NCI-H2227 (cell line): ENCODE results near the gene BCLAF3.

ENCODE experiments used
- DNase-seq: peaks from one replicate; lab custom pipeline; 2025; ENCODE audit not compliant: unreplicated experiment; lab: John Stamatoyannopoulos, UW

Gene BCLAF3

DNA sequence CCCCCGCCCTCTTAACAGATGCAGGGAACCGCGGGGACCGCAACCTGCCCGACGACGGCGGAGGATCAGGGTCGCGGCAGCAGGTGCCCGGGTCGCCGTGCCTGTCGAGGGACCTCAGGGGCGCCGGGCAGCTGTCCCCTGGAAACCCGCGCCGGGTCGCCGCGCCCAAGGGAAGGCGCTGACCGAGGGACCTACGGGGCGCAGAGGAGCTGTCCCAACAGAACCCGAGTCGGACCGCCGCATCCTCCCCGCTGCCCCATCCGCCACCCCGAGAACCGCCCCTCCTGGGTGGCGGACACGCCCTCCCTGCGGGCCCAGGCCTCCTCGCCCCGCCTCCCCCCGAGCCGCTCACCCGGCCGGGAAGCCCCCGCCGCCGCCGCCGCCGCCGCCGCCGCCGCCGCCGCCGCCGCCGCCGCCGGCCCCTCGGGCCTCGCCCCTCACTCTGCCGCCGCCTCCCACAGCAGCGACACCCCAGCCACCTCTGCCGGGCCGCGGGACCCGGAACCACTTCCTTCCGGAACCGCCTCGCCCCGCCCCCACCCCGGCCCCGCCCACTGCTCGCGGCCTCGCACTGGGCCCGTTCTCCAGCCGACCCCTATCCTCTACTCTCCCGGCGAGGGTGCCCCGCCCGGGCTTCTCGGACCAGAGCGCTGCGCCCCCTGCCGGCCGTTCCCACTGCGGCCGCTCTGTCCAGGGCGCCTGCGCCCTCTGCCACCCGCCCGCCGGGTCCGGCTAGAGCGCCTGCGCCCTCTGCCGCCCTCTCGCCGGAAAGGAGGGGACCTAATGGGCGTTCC lies at the start of gene BCLAF3:
Gene BCLAF3, minus strand, starts transcription at position 506 of the 794 bp plus-strand sequence. CDS start 20,797 bp downstream, outside the sequence.
- DNase-seq, result peak; percentile 97

DNA sequence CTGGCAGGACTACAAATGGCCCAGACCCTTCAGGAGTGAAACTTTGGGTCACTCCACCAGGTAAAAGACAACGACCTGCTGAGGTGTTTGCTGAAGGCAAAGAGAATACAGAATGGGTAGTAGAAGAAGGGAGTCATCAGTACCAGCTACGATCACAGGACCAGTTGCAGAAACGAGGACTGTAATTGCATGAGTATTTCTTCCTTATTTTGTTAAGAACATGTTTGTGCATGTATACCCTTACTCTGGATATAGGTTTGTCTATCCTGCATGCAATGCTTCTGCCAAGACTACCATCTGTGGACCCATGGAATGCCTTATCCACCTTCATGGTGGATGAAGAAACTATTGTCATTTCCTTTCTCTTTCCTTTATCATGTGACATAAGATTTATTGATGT lies 48.1 kb upstream of the BCLAF3 start:
- DNase-seq, result no peak

DNA sequence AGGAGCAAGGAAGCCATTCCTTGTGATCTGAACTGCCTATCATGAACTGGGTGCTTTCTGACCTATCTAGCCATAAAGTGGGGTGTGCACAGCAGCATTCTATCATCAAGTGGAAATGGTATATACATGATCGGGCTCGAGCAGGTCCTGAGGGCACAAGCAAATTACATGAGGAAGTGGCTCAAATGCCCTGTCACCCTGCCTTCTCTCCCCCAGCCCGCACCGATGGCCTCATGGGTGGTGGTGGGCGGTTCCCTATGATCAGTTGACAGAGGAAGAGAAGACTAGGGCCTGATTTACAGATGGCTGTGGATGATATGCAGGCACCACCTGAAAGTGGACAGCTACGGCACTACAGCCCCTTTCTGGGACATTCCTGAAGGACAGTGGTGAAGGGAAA lies 46.3 kb upstream of the BCLAF3 start:
- no peak for DNase-seq

DNA sequence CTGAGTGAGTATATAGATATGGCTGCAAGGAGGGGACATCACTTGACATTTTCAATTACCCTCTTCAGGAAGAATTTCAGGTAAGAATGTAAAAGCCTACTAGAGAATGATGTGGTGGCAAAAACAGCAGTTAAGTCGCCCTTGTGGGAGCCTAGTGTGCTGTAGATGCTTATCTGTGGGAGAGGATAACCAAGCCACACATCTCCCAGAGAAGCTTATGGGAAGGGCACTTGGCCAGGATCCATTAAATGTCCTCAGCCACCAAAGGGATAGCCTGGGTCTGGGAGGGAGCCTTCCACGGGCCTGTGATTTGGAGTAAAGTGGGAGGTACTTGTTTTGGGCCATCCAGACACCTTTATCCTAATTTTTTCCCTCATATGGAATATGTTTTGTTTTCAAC lies 41.3 kb upstream of the BCLAF3 start:
- DNase-seq, result no peak

DNA sequence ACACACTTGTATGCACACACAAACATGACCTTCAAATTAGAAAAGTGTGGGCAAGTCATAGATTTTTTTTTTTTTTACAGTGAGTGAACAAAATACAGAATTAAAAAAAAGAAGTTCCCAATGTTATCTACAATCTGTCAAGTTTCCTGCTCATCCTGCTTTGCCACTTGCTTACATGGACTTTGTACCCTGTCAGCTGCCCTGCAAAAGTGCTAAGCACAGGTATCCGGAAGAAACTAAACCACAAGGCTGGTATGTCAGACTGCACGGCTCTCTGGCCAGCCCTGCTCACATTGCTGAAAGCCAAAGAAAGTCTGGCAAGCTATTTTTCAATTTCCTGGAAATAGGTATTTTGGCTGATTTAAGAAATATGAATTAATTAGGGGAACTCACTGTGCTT lies 38.9 kb upstream of the BCLAF3 start:
- DNase-seq, result no peak

DNA sequence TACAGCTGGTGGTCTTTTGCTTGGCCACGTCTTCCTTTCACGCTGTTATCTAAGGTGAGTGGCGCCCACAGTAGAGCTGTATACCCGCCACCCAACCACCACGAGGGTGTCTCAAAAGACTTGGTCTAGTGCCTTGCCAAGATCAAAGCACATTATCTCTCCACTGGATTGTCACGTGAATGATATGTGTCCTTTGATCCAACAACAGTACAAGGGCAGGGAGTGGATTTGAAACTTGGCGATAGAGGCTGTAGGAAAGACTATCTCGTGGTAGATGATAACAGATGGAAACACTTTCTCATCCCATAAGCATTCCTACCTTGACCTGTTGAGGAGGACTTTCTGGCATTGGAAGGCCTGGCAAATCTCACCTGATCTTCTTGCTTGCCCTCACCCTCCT lies 37.7 kb upstream of the BCLAF3 start:
- DNase-seq, result no peak

DNA sequence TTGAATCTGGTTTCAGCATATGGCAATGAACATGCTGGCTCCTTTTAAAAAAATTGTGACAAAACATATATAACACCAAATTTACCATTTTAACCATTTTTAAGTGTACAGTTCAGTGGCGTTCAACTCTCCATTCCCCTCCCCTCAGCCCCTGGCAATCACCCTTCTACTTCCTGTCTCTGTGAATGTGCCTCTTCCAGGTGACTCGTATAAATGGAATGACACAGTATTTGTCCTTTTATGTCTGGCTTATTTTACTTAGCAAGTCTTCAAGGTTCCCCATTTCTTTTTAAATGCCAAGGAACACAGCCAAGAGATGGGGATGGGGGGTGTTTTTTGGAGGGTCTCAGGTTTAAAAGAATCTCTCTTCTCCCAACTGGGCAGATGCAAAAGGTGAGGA lies 35.4 kb upstream of the BCLAF3 start:
- no peak for DNase-seq

DNA sequence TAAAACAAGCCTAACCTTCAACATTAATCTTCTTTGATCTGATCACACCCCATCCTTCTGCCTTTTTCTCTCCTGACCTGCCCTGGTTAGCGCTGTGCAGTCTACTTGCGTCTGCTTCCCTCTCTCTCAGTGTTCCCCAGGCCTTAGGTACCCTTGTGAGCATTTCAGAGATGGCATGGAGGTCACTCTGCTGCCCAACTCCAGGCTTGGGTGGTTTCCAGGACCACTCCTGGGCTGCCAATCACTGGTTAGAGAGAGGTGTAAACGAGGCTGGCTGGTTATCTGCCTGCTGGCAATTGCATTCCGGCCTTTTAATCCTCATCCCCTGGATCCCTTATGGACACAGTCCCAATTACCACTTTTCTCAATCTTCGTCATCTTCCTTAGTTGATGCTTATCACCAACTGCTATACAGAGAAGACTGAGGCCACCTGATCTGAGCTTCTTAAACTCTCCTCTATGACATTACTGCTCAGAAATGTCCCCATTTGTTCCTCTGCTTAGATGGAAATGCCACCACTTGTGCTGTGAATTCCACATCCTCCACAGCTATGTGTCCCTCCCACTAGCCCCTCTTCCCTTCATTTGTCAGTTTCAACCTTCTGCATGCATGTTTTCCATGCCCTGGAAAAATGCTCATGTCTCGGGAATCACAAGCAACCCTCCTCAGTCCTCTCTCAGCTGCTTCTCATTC lies 29.0 kb upstream of the BCLAF3 start:
- DNase-seq, result no peak

DNA sequence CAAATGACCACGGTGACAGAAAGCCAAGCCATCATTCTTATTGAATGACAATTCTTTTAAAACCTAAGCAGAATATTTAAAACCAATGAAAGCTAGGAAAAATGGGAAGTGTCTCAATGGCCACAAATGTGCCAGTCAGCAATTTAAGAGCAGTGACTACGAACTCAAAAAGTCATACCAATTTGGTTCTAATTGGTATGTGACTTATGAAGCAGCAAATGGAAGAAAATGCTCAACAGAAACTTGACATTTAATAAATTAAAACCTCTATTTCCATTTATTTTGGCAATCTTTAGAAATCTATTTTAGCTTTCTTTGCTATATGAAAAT lies 25.7 kb upstream of the BCLAF3 start:
- DNase-seq, result no peak

DNA sequence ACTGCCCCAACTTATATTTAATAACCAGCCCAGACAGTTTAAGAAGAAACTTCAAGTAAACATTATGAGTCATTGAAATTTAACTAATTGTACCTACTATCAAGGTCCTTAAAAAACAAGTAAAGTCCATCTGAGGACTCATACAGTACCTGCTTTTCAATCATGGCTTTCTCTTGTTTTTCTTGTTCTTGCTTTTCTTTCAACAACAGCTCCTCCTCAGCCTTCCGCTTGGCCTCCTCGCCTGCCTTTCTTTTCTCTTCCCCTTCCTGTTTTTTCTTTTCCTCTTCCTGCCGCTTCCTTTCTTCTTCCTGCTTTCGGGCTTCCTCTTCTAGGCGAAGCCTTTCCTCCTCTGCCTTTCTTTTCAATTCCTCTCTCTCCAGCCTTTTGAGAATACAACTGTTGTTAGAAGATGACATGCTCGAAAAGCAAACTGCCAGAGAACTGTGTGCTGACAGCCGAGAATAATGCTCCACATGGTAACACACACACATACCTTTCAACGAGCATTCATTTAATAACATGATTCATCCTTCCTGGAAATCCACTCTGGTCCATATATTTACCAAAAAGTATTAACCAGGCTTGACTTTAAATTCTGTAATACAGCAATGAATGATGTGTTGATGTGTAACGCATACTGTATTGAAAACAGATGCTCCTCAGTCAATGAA lies 25.2 kb upstream of the BCLAF3 start:
- DNase-seq, result no peak

DNA sequence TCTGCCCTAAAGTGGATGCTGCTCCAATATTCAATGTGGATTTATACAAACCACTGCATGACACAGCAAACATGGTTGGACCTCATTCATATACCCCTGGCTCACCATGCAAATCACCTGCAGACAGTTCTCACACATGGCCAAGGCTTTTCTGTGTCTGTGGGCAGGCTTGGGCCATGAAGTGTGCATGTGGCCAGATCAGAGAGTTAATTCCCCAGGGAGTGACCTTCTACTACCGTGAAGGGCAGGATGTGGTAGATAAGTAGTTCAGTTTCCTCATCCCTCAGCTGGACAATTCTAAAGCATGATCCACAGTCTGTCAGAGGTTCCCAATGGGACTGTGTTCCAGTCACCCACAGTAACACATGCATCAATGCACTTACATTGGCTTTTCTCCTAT lies 24.6 kb upstream of the BCLAF3 start:
- DNase-seq, result no peak

DNA sequence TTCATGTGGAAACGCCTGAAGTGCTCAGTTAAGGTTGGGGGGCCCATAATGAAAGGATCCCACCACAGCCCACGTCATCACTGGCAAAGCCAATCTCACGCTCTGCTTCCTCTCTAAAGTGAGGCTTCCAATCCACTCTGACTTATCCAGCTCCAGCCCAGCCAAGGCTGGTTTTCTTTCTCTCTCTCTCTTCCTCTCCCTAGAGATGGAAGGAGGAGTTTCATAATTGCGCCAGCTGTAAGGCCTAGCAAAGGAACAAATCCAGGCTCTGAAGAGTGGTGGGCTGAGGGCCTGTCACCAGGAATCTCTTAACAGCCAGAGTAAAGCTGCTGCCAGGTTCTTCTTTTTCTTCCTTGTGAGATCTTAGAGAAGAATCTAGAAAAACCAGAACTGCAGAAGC lies 20.7 kb upstream of the BCLAF3 start:
- DNase-seq, result no peak

DNA sequence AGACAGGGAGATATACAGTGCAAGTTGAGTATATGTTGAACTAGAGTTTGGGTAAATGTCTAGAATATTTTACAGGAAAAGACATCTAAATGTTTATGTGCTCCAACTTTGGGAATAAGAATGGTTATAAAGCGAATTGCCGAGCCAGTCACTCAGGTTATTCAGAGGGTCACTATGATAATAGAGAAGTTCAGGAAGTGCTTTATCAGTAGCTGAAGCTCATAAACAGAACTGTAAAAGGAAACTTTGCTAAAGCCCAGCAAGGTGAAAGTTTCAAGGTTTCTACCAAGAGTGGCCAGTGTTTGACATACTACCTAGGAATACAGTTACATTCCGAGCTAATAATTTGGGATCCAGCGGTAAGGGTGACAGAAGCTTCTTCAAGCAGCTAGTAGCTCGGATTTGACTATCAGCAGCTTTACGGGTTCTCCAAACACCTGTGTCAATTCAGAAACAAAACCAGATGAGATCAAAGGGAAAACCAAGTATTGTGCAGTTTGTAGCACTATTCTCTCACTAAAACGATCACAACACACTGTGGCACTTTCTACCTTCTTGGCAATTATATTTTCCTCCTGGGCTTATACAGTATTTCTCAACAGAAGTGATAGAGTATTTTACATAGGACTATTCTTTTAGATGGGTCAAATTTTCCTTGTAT lies 17.2 kb upstream of the BCLAF3 start:
- no peak for DNase-seq

DNA sequence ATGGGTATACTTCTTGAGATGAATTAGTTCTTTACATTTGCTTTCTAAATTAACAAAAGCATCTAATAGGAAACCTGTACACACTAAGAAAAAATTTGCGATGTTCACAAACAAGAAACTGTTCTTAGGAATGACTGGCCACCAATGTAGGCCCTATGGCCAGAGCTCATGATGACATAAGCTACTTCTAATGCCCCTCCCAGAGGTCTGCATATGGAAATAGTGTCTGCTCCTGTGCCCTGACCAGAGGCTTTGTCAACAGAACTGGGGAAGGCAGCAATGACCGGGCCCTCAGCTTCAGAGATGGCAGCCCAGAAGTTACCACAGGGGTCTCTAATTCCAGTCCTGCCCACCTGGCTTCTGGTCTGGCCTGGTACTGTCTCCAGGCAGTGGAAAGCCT lies 15.0 kb upstream of the BCLAF3 start:
- DNase-seq, result no peak

DNA sequence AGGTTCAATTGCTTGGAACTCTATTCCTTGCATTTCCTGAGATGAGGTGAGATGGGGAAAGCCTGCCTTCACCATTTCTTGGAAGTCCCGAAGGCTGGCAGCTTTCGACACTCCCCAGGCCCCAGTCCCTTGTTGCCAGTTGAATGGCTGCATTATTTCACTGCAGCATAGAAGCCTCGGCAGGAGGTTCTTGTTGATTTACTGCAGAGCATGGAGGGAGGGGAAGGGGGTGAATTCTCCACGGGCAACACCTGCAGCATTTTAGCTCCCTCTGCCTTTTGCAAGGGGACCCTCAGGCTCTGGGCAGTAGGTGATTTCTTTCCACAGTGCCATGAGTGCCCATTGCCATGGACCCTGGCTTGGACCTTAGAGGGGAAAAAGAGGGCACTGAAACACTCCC lies 10.7 kb upstream of the BCLAF3 start:
- no peak for DNase-seq

DNA sequence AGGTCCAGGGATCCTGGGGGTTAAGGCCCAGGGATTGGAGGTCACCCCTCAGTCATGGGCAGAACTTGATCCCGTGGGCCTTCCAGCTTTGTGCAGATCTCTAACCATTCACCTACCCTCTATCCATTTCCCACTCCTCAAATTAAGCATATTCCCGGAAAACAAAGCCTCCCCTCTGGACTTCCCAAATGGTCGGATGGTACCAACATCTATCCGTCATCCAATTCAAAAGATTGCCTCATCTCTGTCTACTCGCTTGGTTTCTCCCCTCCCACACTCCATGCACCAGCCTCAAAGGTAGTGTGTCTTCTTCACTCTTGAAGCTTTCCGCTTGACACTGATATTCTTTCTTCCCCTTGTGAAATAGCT lies 473 bp upstream of the BCLAF3 start:
- DNase-seq, result peak; percentile 42

DNA sequence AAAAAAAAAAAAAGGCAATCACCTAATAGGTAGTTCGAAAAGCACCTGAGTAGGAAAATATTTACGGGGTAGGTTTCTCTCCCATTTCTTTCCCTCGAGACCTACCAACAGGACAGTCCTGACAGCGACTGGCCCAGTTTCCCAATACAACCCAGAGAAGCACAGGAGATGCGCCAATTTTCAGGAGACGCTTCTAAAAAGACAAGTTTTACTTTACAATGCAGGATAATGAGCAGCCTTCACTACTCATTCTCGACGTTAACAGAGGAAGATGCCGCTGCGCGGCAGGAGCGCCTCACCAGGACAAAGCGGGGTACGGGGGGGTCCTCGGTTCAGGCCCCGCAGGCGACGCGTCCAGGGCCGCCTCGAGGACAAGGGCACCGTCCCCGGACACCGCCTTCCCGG lies 708 bp downstream of the BCLAF3 start:
- no peak for DNase-seq

DNA sequence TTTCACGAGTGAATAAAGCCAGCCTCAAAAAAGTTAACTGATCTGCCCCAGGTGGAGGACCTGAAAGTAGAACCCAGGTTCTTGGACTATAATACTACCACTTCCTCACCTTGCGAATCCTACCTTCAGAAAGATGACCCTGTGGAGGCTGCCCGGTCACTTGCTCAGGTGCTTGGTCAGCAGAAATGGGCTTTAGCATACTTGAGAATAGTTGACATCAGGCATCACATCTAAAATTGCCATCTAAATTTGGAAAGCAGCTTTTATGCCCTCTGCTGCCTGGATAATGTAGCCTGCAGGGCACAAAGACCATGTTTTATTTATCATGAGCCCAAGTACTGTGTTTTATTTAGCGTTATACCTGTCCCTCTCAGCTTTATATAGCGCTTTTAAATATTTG lies 3.0 kb downstream of the BCLAF3 start:
- DNase-seq, result no peak

DNA sequence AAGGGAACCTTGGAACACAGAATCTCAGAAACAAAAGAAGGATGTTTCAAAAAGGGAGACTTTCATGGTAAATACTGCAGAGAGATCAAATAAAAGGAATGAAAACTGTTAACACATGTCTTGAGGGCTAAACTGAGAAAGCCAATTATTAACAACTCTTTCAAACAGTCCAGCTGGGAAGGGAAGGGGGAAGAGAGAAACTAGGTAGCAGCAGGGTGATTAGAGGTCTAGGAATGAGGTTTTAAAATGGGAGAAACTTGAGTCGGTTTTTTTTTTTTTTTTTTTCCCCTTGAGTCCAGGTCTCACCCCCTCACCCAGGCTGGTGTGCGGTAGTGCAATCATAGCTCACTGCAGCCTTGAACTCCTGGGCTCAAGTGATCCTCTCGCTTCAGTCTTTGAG lies 4.3 kb downstream of the BCLAF3 start:
- no peak for DNase-seq

DNA sequence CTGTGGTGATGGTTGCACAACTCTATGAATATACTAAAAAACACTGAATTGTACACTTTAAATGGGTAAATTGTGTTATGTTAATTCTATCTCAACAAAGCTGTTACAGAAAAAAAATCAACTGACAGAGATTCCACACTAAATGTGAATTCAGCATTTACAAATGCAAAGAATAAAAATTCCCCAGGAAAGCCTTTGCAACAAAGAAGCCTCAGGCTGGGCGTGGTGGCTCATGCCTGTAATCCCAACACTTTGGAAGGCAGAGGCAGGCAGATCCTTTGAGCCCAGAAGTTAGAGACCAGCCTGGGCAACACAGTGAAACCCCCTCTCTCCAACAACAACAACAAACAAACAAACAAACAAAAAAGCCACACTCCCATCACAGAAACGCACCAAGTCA lies 8.9 kb downstream of the BCLAF3 start:
- no peak for DNase-seq

DNA sequence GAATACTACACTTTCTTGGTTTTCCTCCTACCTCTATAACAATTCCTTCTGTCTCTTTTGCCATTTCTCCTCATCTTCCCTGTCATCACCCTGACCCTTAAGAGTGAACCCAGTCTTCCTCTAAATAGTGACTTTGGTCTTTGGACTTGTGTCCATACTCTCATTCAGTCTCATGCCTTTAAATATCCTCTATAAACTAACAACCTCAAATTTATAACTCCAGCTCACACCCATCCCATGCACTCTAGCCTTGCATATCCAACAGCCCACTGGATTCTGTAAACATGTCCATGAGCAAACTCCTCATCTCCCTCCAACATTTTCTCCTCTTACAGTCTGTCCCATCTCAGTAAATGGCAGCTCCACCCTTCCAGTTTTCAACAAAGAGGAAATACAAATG lies 15.0 kb downstream of the BCLAF3 start:
- DNase-seq, result no peak

DNA sequence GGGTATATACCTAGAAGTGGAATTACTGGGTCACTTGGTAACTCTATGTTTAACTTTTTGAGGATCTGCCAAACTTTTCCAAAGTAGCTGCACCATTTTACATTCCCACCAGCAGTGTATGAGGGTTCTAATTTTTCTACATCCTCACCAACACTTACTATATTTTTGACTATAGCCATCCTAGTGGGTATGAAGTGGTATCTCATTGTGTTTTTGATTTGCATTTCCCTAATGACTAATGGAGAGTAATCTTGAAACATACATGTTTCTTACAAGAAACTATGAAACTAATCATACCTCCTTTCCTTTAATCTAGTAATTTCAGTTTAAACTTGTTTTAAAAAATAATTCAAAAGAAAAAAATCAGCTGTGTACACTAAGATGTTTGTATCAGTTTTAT lies 17.9 kb downstream of the BCLAF3 start:
- DNase-seq, result no peak
